Esophagus muscularis mucosa (tissue), 3 donors: Measurements from ENCODE around the gene TES.

Source experiments
- CTCF ChIP-seq, 3 experiments: fragments of 200-600 bp in 2 of 3; fragments of 450-650 bp in 1 of 3; sonication (generic) in 2 of 3; IDR thresholded peaks; one replicate each; pipeline ENCODE4 v1.5.1; 2017 to 2019; ENCODE audit warnings: antibody characterized with exemption in 3 of 3, mild to moderate bottlenecking in 2 of 3, moderate library complexity in 1 of 3
- POLR2AphosphoS5 ChIP-seq, 2 donors: sonication (generic); formaldehyde crosslinking; IDR thresholded peaks; one replicate each; pipeline ENCODE4 v1.6.1; 2017; ENCODE audit warnings: antibody characterized with exemption in 2 of 2

- TF ChIP-seq CTCF (IDR thresholded peaks at IDR 0.05), result no peak
- TF ChIP-seq POLR2AphosphoS5 (IDR thresholded peaks at IDR 0.05), result no peak
Measured at GRCh38 chr7:116298576-116298975, 88.2 kb downstream of the TES start.
